HEK293 (cell line): ENCODE data around the gene DDAH1.

Experiments
- GLI2 ChIP-seq: fragments of 450-650 bp; formaldehyde crosslinking; IDR thresholded peaks from 2 replicates; pipeline ENCODE4; 2017; ENCODE audit warnings: missing biosample characterization, missing genetic modification characterization, low read depth, borderline replicate concordance
- GLIS2 ChIP-seq: fragments of 450-650 bp; formaldehyde crosslinking; IDR thresholded peaks from 2 replicates; pipeline ENCODE4 v1.5.1; 2016; ENCODE audit warnings: missing biosample characterization, missing genetic modification characterization
- KLF10 ChIP-seq: fragments of 450-650 bp; IDR thresholded peaks from 2 replicates; pipeline ENCODE4 v1.5.1; 2018; ENCODE audit warnings: missing biosample characterization, mild to moderate bottlenecking, missing genetic modification characterization
- ZBTB21 ChIP-seq: fragments of 450-650 bp; formaldehyde crosslinking; IDR thresholded peaks from 2 replicates; pipeline ENCODE4 v1.5.1; 2017; ENCODE audit warnings: missing biosample characterization, missing genetic modification characterization
- ZBTB7A ChIP-seq: fragments of 450-650 bp; formaldehyde crosslinking; IDR thresholded peaks from 2 replicates; pipeline ENCODE4 v1.5.1; 2016; ENCODE audit warnings: low read depth, missing biosample characterization, missing genetic modification characterization
- ZNF140 ChIP-seq: fragments of 450-650 bp; formaldehyde crosslinking; IDR thresholded peaks from 2 replicates; pipeline ENCODE4 v1.5.1; 2016; ENCODE audit warnings: missing biosample characterization, missing genetic modification characterization
- ZNF792 ChIP-seq: fragments of 450-650 bp; formaldehyde crosslinking; IDR thresholded peaks from 2 replicates; pipeline ENCODE4 v1.5.1; 2016; ENCODE audit warnings: missing biosample characterization, missing genetic modification characterization
- TF ChIP-seq, protein P1 (sequence below): sonication (generic); formaldehyde crosslinking; IDR thresholded peaks from 2 replicates; pipeline ENCODE4 v1.8.1; 2022; ENCODE audit warnings: mild to moderate bottlenecking, moderate library complexity, missing genetic modification reagents
- TF ChIP-seq, protein P2 (sequence below): fragments of 450-650 bp; formaldehyde crosslinking; IDR thresholded peaks from 2 replicates; pipeline ENCODE4 v1.5.1; 2016; ENCODE audit warnings: missing biosample characterization, missing genetic modification characterization
- TF ChIP-seq, protein P3 (sequence below): fragments of 450-650 bp; formaldehyde crosslinking; IDR thresholded peaks from 2 replicates; pipeline ENCODE4 v1.5.1; 2016; ENCODE audit warnings: missing biosample characterization, missing genetic modification characterization, low read depth

DNA sequence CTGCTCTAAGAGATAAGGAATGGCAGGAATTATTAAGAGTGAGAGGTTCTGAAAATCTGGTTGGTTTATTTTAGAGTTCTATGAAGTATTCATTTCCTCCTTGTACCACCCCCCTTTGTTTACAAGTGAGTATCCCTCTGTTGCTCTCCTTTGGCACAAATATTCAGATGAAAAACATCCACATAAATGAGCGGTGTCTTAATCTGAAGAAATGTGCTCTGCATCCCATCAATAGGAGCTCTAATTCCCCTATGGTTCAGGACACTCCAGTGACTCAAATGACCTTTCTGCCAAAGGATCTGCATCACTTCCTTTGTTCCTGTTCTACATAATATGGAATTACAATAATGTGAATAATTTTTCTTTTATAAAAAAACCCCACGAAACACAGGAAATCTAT, 16.6 kb downstream of the DDAH1 start:
- TF ChIP-seq, protein P1, sequence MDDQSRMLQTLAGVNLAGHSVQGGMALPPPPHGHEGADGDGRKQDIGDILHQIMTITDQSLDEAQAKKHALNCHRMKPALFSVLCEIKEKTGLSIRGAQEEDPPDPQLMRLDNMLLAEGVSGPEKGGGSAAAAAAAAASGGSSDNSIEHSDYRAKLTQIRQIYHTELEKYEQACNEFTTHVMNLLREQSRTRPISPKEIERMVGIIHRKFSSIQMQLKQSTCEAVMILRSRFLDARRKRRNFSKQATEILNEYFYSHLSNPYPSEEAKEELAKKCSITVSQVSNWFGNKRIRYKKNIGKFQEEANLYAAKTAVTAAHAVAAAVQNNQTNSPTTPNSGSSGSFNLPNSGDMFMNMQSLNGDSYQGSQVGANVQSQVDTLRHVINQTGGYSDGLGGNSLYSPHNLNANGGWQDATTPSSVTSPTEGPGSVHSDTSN (CRISPR knock-in tag) = no peak
- no peak for TF ChIP-seq KLF10 (tag by site-specific recombination)
- no peak for TF ChIP-seq GLI2 (tag by site-specific recombination)
- TF ChIP-seq GLIS2 (tag by site-specific recombination) = no peak
- TF ChIP-seq, protein P2, sequence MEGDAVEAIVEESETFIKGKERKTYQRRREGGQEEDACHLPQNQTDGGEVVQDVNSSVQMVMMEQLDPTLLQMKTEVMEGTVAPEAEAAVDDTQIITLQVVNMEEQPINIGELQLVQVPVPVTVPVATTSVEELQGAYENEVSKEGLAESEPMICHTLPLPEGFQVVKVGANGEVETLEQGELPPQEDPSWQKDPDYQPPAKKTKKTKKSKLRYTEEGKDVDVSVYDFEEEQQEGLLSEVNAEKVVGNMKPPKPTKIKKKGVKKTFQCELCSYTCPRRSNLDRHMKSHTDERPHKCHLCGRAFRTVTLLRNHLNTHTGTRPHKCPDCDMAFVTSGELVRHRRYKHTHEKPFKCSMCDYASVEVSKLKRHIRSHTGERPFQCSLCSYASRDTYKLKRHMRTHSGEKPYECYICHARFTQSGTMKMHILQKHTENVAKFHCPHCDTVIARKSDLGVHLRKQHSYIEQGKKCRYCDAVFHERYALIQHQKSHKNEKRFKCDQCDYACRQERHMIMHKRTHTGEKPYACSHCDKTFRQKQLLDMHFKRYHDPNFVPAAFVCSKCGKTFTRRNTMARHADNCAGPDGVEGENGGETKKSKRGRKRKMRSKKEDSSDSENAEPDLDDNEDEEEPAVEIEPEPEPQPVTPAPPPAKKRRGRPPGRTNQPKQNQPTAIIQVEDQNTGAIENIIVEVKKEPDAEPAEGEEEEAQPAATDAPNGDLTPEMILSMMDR (tag by site-specific recombination) = no peak
- no peak for TF ChIP-seq ZNF140 (tag by site-specific recombination)
- TF ChIP-seq ZBTB7A (tag by site-specific recombination) = no peak
- TF ChIP-seq, protein P3, sequence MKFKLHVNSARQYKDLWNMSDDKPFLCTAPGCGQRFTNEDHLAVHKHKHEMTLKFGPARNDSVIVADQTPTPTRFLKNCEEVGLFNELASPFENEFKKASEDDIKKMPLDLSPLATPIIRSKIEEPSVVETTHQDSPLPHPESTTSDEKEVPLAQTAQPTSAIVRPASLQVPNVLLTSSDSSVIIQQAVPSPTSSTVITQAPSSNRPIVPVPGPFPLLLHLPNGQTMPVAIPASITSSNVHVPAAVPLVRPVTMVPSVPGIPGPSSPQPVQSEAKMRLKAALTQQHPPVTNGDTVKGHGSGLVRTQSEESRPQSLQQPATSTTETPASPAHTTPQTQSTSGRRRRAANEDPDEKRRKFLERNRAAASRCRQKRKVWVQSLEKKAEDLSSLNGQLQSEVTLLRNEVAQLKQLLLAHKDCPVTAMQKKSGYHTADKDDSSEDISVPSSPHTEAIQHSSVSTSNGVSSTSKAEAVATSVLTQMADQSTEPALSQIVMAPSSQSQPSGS (tag by site-specific recombination) = no peak
- no peak for TF ChIP-seq ZNF792 (tag by site-specific recombination)
- no peak for TF ChIP-seq ZBTB21 (tag by site-specific recombination)
